H7 (cell line): ENCODE results near the gene CXXC5. TPM values are rescaled to one million over a fixed set of nuclear protein-coding genes. Genes with fewer than 3 reads are reported as not detected.

Experiments
- DNase-seq: peaks from one replicate; pipeline ENCODE4 v3.0.0; 2012
- H3K27me3 ChIP-seq: 2 replicates; pipeline ENCODE4 v1.6.0; 2011; ENCODE audit warnings: mild to moderate bottlenecking, low read length; ENCODE audit not compliant: control insufficient read depth, insufficient read depth
- H3K36me3 ChIP-seq: replicated peaks from 2 replicates; pipeline ENCODE4 v1.5.1; 2011; ENCODE audit warnings: low read length; ENCODE audit not compliant: control insufficient read depth, insufficient read depth
- H3K4me3 ChIP-seq: 2 replicates; pipeline ENCODE4 v1.5.1; 2011; ENCODE audit warnings: low read depth, mild to moderate bottlenecking, control low read depth, low read length, moderate library complexity; ENCODE audit not compliant: insufficient read depth
- total RNA-seq: library from RNA; depleted of rRNA; stranded (reverse); fragments of >200 nt; shearing (Covaris generic); gene quantifications from 2 replicates; pipeline ENCODE4 v1.2.3, GENCODE V29; 2014

Gene CXXC5
- total RNA-seq, 1 experiment from 2014 or later = 154 TPM

- Histone ChIP-seq H3K4me3 (no peak overlapping the region), H3K36me3 (no peaks in the 10 kb centered on the region; the same call in 1 of the 2 replicates), H3K27me3 (no peaks in the 10 kb centered on the region)
- DNase-seq = no peak
Measured at GRCh38 chr5:139662617-139663016, 14.5 kb downstream of the CXXC5 start.

- DNase-seq = no peak
- Histone ChIP-seq H3K4me3 (no peak overlapping the region), H3K36me3 (no peaks in the 10 kb centered on the region; the same call in 1 of the 2 replicates), H3K27me3 (no peaks in the 10 kb centered on the region)
Measured at GRCh38 chr5:139663207-139664085, 15.3 kb downstream of the CXXC5 start.

GRCh38 chr5:139664086-139664693 is 16.0 kb downstream of the CXXC5 start:
- Histone ChIP-seq H3K4me3 (no peak overlapping the region), H3K36me3 (no peaks in the 10 kb centered on the region; the same call in 1 of the 2 replicates), H3K27me3 (no peaks in the 10 kb centered on the region)
- DNase-seq = no peak

GRCh38 chr5:139664727-139665351 is 16.7 kb downstream of the CXXC5 start:
- Histone ChIP-seq H3K27me3 (no peaks in the 10 kb centered on the region), H3K36me3 (no peaks in the 10 kb centered on the region; the same call in 1 of the 2 replicates), H3K4me3 (no peak overlapping the region)
- no peak for DNase-seq

- no peak for DNase-seq
- Histone ChIP-seq H3K36me3 (no peaks in the 10 kb centered on the region; the same call in 1 of the 2 replicates), H3K4me3 (no peak overlapping the region)
Measured at GRCh38 chr5:139665626-139666025, 17.5 kb downstream of the CXXC5 start.

GRCh38 chr5:139666551-139666950 is 18.4 kb downstream of the CXXC5 start:
- Histone ChIP-seq H3K27me3 (no peaks in the 10 kb centered on the region), H3K4me3 (no peak overlapping the region), H3K36me3 (no peaks in the 10 kb centered on the region; the same call in 1 of the 2 replicates)
- no peak for DNase-seq

More at GRCh38 chr5:139665626-139666025, 17.5 kb downstream of the CXXC5 start:
- H3K27me3 ChIP-seq = no peaks in the 10 kb centered on the region

GRCh38 chr5:139667001-139667729 is 19.0 kb downstream of the CXXC5 start:
- Histone ChIP-seq H3K4me3 (no peak overlapping the region), H3K27me3 (no peaks in the 10 kb centered on the region), H3K36me3 (no peaks in the 10 kb centered on the region; the same call in 1 of the 2 replicates)
- no peak for DNase-seq

- no peak for DNase-seq
- no peaks in the 10 kb centered on the region; the same call in 1 of the 2 replicates for H3K36me3 ChIP-seq
- no peaks in the 10 kb centered on the region for H3K27me3 ChIP-seq
- H3K4me3 ChIP-seq = no peak overlapping the region
Measured at GRCh38 chr5:139667730-139668063, 19.5 kb downstream of the CXXC5 start.

- Histone ChIP-seq H3K4me3 (no peak overlapping the region), H3K27me3 (no peaks in the 10 kb centered on the region), H3K36me3 (no peaks in the 10 kb centered on the region; the same call in 1 of the 2 replicates)
- DNase-seq = peak; percentile 91
Measured at GRCh38 chr5:139668064-139668880, 20.1 kb downstream of the CXXC5 start.

GRCh38 chr5:139668924-139669661 is 20.9 kb downstream of the CXXC5 start:
- H3K4me3 ChIP-seq = no peak overlapping the region
- H3K27me3 ChIP-seq = no peaks in the 10 kb centered on the region
- peak; percentile 67 for DNase-seq
- H3K36me3 ChIP-seq = no peaks in the 10 kb centered on the region; the same call in 1 of the 2 replicates

GRCh38 chr5:139669662-139670368 is 21.7 kb downstream of the CXXC5 start:
- Histone ChIP-seq H3K27me3 (no peaks in the 10 kb centered on the region), H3K4me3 (no peak overlapping the region), H3K36me3 (no peaks in the 10 kb centered on the region; the same call in 1 of the 2 replicates)
- peak; percentile 76 for DNase-seq

GRCh38 chr5:139670369-139671095 is 22.4 kb downstream of the CXXC5 start:
- peak; percentile 77 for DNase-seq
- H3K27me3 ChIP-seq = no peaks in the 10 kb centered on the region
- H3K36me3 ChIP-seq = no peaks in the 10 kb centered on the region
- no peak overlapping the region for H3K4me3 ChIP-seq
